ENCODE results near the gene PNPLA7. TPM values are rescaled to one million over a fixed set of nuclear protein-coding genes. Genes with fewer than 3 reads are reported as not detected.

The PNPLA7 gene
- total and polyA plus RNA-seq, 4 donors, result 0.75 to 6.5 (median 2.1) TPM

DNA sequence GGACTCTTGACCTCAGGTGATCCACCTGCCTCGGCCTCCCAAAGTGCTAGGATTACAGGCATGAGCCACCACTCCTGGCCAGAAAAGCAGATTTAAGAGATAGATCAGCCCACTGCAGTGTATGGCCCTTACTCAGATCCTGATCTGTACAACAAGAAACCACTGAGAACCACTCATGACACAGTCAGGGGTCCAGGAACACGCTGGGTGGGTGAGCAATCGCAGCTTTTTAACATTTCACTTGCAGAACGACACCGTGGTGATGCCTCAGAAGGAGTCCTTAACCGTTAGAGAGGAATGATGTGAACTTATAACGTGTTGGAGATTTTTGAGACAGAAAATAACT is 45.8 kb downstream of the PNPLA7 start:
- TF ChIP-seq RAD21 (IDR thresholded peaks at IDR 0.05) (no peak), SP1 (IDR thresholded peaks at IDR 0.05) (no peak)
- peaks cover 0 to 23% (median 2%) of the 10 kb centered on the region in 4 donors for H3K36me3 ChIP-seq (ENCODE audit: control insufficient read depth in 4 of 4, insufficient read depth in 3 of 4, low read depth in 1 of 4, low read length in 3 of 4)
- H3K4me3 ChIP-seq (ENCODE audit: low read depth in 1 of 3, low read length in 3 of 3), result no peak overlapping the region
- no peak overlapping the region for H3K27ac ChIP-seq (ENCODE audit: low read depth in 1 of 2, low read length in 2 of 2)
- no peaks in the 10 kb centered on the region for H3K4me1 ChIP-seq (ENCODE audit: control insufficient read depth in 4 of 4, insufficient read depth in 4 of 4, low read length in 3 of 4)
- no peaks in the 10 kb centered on the region for H3K27me3 ChIP-seq (ENCODE audit: control insufficient read depth in 4 of 4, insufficient read depth in 4 of 4, low read length in 3 of 4)
- no peaks in the 10 kb centered on the region for H3K9me3 ChIP-seq (ENCODE audit: control insufficient read depth in 4 of 4, low read length in 3 of 4)
- no peak for DNase-seq (ENCODE audit: low spot score)
- H3K9ac ChIP-seq (ENCODE audit: low read depth in 1 of 2, low read length in 2 of 2), result no peak overlapping the region
- 94% methylated on average over 7 of the region's 7 CpGs for WGBS

DNA sequence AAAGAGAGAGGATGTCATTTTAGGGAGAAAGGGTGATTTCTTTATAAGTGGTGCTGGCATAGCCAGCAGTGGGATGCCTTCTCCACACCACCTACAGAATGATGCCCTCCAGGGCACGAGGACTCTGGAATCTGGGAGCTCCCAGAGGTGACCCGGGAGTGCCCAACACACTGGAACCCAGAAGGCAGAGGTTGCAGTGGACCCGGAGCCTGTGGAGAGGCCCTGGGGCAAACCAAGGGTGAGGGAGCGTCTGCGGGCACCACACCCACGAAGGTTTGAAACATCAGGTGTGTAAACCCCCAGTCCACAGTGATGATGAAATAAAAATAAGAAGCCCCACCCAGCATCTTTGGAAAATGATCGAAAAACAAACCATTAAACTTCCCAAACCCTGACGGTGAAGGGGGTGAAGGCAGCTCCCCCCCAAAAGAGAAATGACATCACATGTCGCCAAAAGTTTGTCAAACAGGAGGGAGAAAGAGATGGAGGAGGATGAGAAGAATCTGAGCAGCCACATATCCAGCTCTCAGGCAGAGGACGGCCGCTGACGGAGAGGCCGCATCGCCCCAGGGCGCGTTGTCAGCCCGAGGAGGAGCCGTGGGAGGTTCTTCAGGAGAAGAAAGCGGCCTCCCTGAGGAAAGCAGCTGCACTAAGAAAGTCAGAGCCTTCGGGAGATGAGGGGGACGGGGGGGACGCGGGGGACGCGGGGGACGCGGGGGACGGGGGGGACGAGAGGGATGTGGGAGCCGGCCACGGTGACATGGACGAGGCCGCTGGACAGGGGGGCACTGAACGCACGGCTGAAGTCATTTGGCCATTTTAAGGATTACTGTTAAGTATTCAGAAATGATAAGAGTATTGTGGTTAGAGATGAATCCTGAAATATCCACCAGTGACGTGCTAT is 47.9 kb downstream of the PNPLA7 start:
- Histone ChIP-seq H3K4me3 (ENCODE audit: low read depth in 1 of 3, low read length in 3 of 3) (no peak overlapping the region), H3K27me3 (ENCODE audit: control insufficient read depth in 4 of 4, insufficient read depth in 4 of 4, low read length in 3 of 4) (no peaks in the 10 kb centered on the region), H3K9me3 (ENCODE audit: control insufficient read depth in 4 of 4, low read length in 3 of 4) (no peaks in the 10 kb centered on the region), H3K4me1 (ENCODE audit: control insufficient read depth in 4 of 4, insufficient read depth in 4 of 4, low read length in 3 of 4) (no peaks in the 10 kb centered on the region), H3K27ac (ENCODE audit: low read depth in 1 of 2, low read length in 2 of 2) (no peak overlapping the region), H3K36me3 (ENCODE audit: control insufficient read depth in 4 of 4, insufficient read depth in 3 of 4, low read depth in 1 of 4, low read length in 3 of 4) (peaks cover 0 to 23% (median 2%) of the 10 kb centered on the region in 4 donors), H3K9ac (ENCODE audit: low read depth in 1 of 2, low read length in 2 of 2) (no peak overlapping the region)
- DNase-seq (ENCODE audit: low spot score), result no peak
- 88% methylated on average over 36 of the region's 36 CpGs for WGBS
- TF ChIP-seq, protein P1, sequence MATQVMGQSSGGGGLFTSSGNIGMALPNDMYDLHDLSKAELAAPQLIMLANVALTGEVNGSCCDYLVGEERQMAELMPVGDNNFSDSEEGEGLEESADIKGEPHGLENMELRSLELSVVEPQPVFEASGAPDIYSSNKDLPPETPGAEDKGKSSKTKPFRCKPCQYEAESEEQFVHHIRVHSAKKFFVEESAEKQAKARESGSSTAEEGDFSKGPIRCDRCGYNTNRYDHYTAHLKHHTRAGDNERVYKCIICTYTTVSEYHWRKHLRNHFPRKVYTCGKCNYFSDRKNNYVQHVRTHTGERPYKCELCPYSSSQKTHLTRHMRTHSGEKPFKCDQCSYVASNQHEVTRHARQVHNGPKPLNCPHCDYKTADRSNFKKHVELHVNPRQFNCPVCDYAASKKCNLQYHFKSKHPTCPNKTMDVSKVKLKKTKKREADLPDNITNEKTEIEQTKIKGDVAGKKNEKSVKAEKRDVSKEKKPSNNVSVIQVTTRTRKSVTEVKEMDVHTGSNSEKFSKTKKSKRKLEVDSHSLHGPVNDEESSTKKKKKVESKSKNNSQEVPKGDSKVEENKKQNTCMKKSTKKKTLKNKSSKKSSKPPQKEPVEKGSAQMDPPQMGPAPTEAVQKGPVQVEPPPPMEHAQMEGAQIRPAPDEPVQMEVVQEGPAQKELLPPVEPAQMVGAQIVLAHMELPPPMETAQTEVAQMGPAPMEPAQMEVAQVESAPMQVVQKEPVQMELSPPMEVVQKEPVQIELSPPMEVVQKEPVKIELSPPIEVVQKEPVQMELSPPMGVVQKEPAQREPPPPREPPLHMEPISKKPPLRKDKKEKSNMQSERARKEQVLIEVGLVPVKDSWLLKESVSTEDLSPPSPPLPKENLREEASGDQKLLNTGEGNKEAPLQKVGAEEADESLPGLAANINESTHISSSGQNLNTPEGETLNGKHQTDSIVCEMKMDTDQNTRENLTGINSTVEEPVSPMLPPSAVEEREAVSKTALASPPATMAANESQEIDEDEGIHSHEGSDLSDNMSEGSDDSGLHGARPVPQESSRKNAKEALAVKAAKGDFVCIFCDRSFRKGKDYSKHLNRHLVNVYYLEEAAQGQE (IDR thresholded peaks at IDR 0.05), result no peak
- TF ChIP-seq, protein P2, sequence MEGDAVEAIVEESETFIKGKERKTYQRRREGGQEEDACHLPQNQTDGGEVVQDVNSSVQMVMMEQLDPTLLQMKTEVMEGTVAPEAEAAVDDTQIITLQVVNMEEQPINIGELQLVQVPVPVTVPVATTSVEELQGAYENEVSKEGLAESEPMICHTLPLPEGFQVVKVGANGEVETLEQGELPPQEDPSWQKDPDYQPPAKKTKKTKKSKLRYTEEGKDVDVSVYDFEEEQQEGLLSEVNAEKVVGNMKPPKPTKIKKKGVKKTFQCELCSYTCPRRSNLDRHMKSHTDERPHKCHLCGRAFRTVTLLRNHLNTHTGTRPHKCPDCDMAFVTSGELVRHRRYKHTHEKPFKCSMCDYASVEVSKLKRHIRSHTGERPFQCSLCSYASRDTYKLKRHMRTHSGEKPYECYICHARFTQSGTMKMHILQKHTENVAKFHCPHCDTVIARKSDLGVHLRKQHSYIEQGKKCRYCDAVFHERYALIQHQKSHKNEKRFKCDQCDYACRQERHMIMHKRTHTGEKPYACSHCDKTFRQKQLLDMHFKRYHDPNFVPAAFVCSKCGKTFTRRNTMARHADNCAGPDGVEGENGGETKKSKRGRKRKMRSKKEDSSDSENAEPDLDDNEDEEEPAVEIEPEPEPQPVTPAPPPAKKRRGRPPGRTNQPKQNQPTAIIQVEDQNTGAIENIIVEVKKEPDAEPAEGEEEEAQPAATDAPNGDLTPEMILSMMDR (IDR thresholded peaks at IDR 0.05; ENCODE audit: low read depth, low read length, missing input control), result no peak
- TF ChIP-seq JUND (IDR thresholded peaks at IDR 0.05), result no peak
- TF ChIP-seq, protein P3, sequence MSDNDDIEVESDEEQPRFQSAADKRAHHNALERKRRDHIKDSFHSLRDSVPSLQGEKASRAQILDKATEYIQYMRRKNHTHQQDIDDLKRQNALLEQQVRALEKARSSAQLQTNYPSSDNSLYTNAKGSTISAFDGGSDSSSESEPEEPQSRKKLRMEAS (IDR thresholded peaks at IDR 0.05), result no peak
- no peak for TF ChIP-seq HNF4A (conservative IDR thresholded peaks at IDR 0.05)
- TF ChIP-seq RXRA (IDR thresholded peaks at IDR 0.05), result no peak
- TF ChIP-seq GABPA (IDR thresholded peaks at IDR 0.05 in 1 of 2, conservative IDR thresholded peaks at IDR 0.05 in 1 of 2), result no peak
- TF ChIP-seq, protein P4, sequence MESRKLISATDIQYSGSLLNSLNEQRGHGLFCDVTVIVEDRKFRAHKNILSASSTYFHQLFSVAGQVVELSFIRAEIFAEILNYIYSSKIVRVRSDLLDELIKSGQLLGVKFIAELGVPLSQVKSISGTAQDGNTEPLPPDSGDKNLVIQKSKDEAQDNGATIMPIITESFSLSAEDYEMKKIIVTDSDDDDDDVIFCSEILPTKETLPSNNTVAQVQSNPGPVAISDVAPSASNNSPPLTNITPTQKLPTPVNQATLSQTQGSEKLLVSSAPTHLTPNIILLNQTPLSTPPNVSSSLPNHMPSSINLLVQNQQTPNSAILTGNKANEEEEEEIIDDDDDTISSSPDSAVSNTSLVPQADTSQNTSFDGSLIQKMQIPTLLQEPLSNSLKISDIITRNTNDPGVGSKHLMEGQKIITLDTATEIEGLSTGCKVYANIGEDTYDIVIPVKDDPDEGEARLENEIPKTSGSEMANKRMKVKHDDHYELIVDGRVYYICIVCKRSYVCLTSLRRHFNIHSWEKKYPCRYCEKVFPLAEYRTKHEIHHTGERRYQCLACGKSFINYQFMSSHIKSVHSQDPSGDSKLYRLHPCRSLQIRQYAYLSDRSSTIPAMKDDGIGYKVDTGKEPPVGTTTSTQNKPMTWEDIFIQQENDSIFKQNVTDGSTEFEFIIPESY (IDR thresholded peaks at IDR 0.05), result no peak
- no peak for TF ChIP-seq HNF4G (IDR thresholded peaks at IDR 0.05)
- TF ChIP-seq SP1 (IDR thresholded peaks at IDR 0.05), result no peak
- no peak for TF ChIP-seq FOXA1 (IDR thresholded peaks at IDR 0.05)
- no peak for TF ChIP-seq FOXA2 (IDR thresholded peaks at IDR 0.05)
- no peak for TF ChIP-seq NR2F2 (IDR thresholded peaks at IDR 0.05)
- TF ChIP-seq, protein P5, sequence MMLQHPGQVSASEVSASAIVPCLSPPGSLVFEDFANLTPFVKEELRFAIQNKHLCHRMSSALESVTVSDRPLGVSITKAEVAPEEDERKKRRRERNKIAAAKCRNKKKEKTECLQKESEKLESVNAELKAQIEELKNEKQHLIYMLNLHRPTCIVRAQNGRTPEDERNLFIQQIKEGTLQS (IDR thresholded peaks at IDR 0.05), result no peak
- no peak for TF ChIP-seq TAF1 (conservative IDR thresholded peaks at IDR 0.05)
- TF ChIP-seq EGR1 (IDR thresholded peaks at IDR 0.05; ENCODE audit: low read depth in 2 of 2), result no peak
- TF ChIP-seq RAD21 (IDR thresholded peaks at IDR 0.05), result no peak
- TF ChIP-seq YY1 (IDR thresholded peaks at IDR 0.05), result no peak
